ENCODE results near the gene BMX.

GRCh38 chrX:15566244-15566643 is 65.6 kb downstream of the BMX start:
- TF ChIP-seq CTCF (IDR thresholded peaks at IDR 0.05; ENCODE audit: low read depth, low read length) (0 out of 2 replicates have a peak, but pooled peaks have one; percentile 9), EZH2phosphoT487 (IDR thresholded peaks at IDR 0.05; ENCODE audit: low read depth) (no peak)

Data from OCI-LY3 (cell line).